Right atrium auricular region (tissue), 2 donors: ENCODE measurements around the gene PIK3AP1. TPM values are rescaled to one million over a fixed set of nuclear protein-coding genes. Genes with fewer than 3 reads are reported as not detected.

Experiments
- DNase-seq: peaks from one replicate; pipeline ENCODE4 v3.0.0-alpha.2; 2019; ENCODE audit warnings: low spot score
- H3K27ac ChIP-seq, 2 donors: fragments of 200-600 bp; sonication (generic); 1 replicate in 1 of 2; 2 replicates in 1 of 2; pipeline ENCODE4 v1.5.1; 2016 to 2019
- H3K27me3 ChIP-seq, 2 donors: fragments of 200-600 bp; sonication (generic); one replicate each; pipeline versions ENCODE4 v1.5.1 to v1.6.0; 2017 to 2019
- H3K36me3 ChIP-seq: fragments of 200-600 bp; sonication (generic); one replicate; pipeline ENCODE4 v1.5.1; 2016
- H3K4me1 ChIP-seq, 2 donors: fragments of 200-600 bp; sonication (generic); one replicate each; pipeline versions ENCODE4 v1.5.1 to v1.6.0; 2017 to 2019
- H3K4me3 ChIP-seq, 2 donors: fragments of 200-600 bp; sonication (generic); 1 replicate in 1 of 2; 2 replicates in 1 of 2; pipeline ENCODE4 v1.5.1; 2017 to 2019; ENCODE audit warnings: mild to moderate bottlenecking in 1 of 2, moderate library complexity in 1 of 2
- H3K9me3 ChIP-seq, 2 donors: fragments of 200-600 bp; sonication (generic); one replicate each; pipeline ENCODE4 v1.5.1; 2019
- CTCF ChIP-seq, 2 donors: fragments of 200-600 bp; sonication (generic); IDR thresholded peaks; one replicate each; pipeline ENCODE4 v1.5.1; 2019; ENCODE audit warnings: antibody characterized with exemption in 2 of 2
- total RNA-seq, 2 donors: library from RNA; depleted of rRNA; stranded (reverse); fragments of >200 nt; gene quantifications; one replicate each; pipeline ENCODE4 v1.1.0, GENCODE V29; 2016

PIK3AP1 gene
- total RNA-seq, 2 donors from 2014 or later = 3.1 to 11.2 TPM

- Histone ChIP-seq H3K27me3 (no peaks in the 10 kb centered on the region), H3K27ac (no peak overlapping the region), H3K9me3 (no peaks in the 10 kb centered on the region), H3K4me1 (no peaks in the 10 kb centered on the region), H3K4me3 (no peak overlapping the region), H3K36me3 (no peaks in the 10 kb centered on the region)
- no peak for TF ChIP-seq CTCF (IDR thresholded peaks at IDR 0.05)
- no peak for DNase-seq
Measured at GRCh38 chr10:96596422-96597407, 123.6 kb downstream of the PIK3AP1 start.

- H3K27ac ChIP-seq = no peak overlapping the region
- TF ChIP-seq CTCF (IDR thresholded peaks at IDR 0.05) = no peak
- no peak for DNase-seq
- no peaks in the 10 kb centered on the region for H3K9me3 ChIP-seq
- no peak overlapping the region for H3K4me3 ChIP-seq
- H3K4me1 ChIP-seq = no peaks in the 10 kb centered on the region
- H3K36me3 ChIP-seq = no peaks in the 10 kb centered on the region
- no peaks in the 10 kb centered on the region for H3K27me3 ChIP-seq
Measured at GRCh38 chr10:96595741-96596140, 124.6 kb downstream of the PIK3AP1 start.

GRCh38 chr10:96591946-96592345 lies 128.4 kb downstream of the PIK3AP1 start:
- H3K36me3 ChIP-seq = no peaks in the 10 kb centered on the region
- no peak for TF ChIP-seq CTCF (IDR thresholded peaks at IDR 0.05)
- no peaks in the 10 kb centered on the region for H3K27me3 ChIP-seq
- no peak overlapping the region for H3K27ac ChIP-seq
- H3K4me1 ChIP-seq = peaks cover 0 to 15% of the 10 kb centered on the region in 2 donors
- no peak for DNase-seq
- no peaks in the 10 kb centered on the region for H3K9me3 ChIP-seq
- no peak overlapping the region for H3K4me3 ChIP-seq

GRCh38 chr10:96588616-96589419 lies 131.5 kb downstream of the PIK3AP1 start:
- Histone ChIP-seq H3K27ac (peak overlapping the region in 1 of 2 donors; percentile 94), H3K27me3 (no peaks in the 10 kb centered on the region), H3K36me3 (no peaks in the 10 kb centered on the region), H3K4me1 (peaks cover 0 to 35% of the 10 kb centered on the region in 2 donors), H3K4me3 (no peak overlapping the region), H3K9me3 (no peaks in the 10 kb centered on the region)
- no peak for DNase-seq
- TF ChIP-seq CTCF (IDR thresholded peaks at IDR 0.05) = no peak

GRCh38 chr10:96588060-96588554 lies 132.2 kb downstream of the PIK3AP1 start:
- H3K9me3 ChIP-seq = no peaks in the 10 kb centered on the region

More at GRCh38 chr10:96588060-96588554, 132.2 kb downstream of the PIK3AP1 start:
- peak overlapping the region; percentile 90 to 92 for H3K4me3 ChIP-seq
- no peak for TF ChIP-seq CTCF (IDR thresholded peaks at IDR 0.05)
- H3K4me1 ChIP-seq = peaks cover 0 to 42% of the 10 kb centered on the region in 2 donors
- H3K27me3 ChIP-seq = no peaks in the 10 kb centered on the region
- DNase-seq = no peak
- H3K36me3 ChIP-seq = no peaks in the 10 kb centered on the region
- H3K27ac ChIP-seq = peak overlapping the region; percentile 94 to 97
